SKM-1 treated with dmso at 0.1 percent for 144 hours (cell line): ENCODE data around the gene ATP2A2.

Source experiments
- DNase-seq: peaks from one replicate; lab custom pipeline; 2025; ENCODE audit not compliant: unreplicated experiment; lab: John Stamatoyannopoulos, UW

The ATP2A2 gene

GRCh38 chr12:110289044-110289710 lies 8.1 kb downstream of the ATP2A2 start:
- DNase-seq: no peak

GRCh38 chr12:110289711-110290078 lies 8.6 kb downstream of the ATP2A2 start:
- DNase-seq: no peak

- DNase-seq: no peak
Observed at GRCh38 chr12:110301065-110301806, 20.2 kb downstream of the ATP2A2 start.

DNA sequence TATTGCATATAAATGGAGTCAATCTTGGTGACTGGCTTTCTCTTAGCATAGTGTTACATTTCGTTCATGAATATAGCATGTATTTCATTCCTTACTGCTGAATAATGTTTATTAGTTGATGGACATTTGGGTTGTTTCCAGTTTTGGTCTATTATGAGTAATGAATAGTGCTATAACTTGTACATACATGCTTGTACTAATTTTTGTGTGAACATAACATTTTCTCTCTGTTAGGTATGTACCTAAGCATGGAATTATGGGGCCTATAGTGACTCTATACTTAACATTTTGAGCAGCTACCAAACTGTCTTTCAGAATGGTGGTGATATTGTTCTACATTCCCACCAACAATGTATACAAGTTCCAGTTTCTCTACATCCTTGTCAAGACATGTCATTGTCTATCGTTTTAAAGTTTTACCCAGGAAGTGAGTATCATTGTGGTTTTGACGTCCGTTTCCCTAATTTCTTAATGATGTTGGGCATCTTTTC lies 23.1 kb downstream of the ATP2A2 start:
- DNase-seq: no peak

GRCh38 chr12:110307372-110307771 lies 26.3 kb downstream of the ATP2A2 start:
- no peak for DNase-seq

- DNase-seq: no peak
Observed at GRCh38 chr12:110310763-110311162, 29.7 kb downstream of the ATP2A2 start.

- DNase-seq: no peak
Observed at GRCh38 chr12:110311903-110312302, 30.9 kb downstream of the ATP2A2 start.

DNA sequence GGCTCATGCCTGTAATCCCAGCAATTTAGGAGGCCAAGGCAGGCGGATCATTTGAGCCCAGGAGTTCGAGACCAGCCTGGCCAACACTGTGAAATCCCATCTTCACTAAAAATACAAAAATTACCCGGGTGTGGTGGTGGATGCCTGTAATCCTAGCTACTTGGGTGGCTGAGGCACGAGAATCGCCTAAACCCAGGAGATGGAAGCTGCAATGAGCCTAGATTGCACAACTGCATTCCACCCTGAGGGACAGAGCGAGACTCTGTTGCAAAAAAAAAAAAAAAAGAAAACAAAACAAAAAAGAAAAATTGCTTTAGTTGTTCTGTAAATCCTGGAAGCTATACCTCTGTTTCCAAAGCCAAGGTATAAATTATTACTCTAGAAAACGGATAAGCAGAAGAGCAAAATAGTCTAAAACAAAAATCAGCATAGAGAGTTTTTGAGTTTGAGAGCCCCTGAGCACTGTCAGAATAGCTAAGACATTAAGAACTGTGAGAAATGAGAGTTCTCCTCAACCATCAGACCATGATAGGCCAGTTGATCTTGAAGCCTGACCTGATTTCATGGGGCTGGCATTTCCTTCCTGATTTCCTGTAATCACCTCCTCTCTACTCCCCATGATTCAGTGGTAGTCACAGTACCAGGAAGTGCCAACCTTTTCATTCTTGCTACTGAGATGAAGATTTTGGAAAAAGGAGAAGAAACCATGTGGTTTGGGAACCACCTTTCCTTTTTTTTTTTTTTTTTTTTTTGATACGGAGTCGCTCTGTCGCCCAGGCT lies 31.7 kb downstream of the ATP2A2 start:
- DNase-seq: no peak

DNA sequence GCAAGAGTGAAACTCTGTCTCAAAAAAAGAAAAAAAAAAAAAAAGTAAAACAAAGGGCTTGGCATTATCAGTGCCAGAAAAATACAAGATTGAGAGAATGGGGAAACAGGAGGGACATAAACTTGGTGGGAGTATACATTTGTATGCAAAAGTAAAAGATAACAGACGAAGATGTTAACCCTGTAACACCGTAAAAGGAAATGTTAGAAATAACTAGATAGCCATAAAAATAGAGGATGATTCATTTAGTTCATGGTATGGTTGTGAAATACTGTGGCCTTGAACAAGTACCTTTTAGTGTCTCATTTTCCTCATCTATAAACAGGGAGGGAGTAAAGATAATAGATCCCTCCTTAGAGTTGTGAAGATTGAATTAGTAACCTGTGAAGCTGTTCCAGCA lies 33.3 kb downstream of the ATP2A2 start:
- DNase-seq: no peak

DNA sequence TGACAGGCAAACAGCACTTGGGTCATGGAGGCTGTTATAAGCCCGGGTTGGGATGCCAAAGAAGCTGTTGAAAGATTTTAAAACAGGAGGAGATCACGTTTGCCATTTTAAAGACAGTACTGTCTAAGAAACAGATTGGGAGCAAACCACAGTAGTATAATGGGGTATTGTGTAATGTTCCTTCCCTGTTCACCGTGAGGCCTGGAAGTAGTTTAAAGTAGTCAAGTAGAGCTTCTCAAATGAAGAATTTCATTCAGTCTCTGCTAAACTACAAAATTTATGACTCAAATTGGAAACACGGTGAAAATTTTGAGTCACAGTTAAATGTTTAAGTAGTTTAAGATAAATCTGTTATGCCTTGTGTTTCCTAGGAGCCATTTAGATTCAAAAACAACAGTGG lies 35.8 kb downstream of the ATP2A2 start:
- DNase-seq: peak; percentile 8

DNA sequence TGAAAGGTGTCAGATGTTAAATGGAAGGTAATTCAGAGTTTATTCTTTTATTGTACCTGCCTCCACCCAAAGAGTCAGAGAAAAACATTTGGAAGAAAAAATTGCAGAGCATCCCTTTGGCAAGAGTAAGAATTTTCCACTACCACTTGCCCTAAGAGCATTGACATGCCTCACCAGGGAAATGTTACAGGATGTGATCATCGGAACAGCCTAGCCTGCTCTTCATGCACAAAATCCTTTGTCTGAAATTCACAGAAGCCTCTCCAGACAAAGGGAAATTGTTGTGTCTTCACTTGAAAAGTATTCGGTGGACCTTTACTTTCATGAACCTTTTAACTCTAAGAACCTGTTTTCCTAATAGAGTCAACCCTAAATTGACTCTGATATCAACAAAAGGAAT lies 36.9 kb downstream of the ATP2A2 start:
- no peak for DNase-seq

- DNase-seq: no peak
Observed at GRCh38 chr12:110320550-110320949, 39.5 kb downstream of the ATP2A2 start.

- no peak for DNase-seq
Observed at GRCh38 chr12:110329710-110330109, 48.7 kb downstream of the ATP2A2 start.

GRCh38 chr12:110330124-110330523 lies 49.1 kb downstream of the ATP2A2 start:
- DNase-seq: no peak

GRCh38 chr12:110330544-110330943 lies 49.5 kb downstream of the ATP2A2 start:
- DNase-seq: peak; percentile 54

- no peak for DNase-seq
Observed at GRCh38 chr12:110333201-110333600, 52.2 kb downstream of the ATP2A2 start.

- DNase-seq: no peak
Observed at GRCh38 chr12:110335481-110336045, 54.5 kb downstream of the ATP2A2 start.

- DNase-seq: no peak
Observed at GRCh38 chr12:110337912-110338710, 57.1 kb downstream of the ATP2A2 start.

- no peak for DNase-seq
Observed at GRCh38 chr12:110338754-110339153, 57.7 kb downstream of the ATP2A2 start.

- no peak for DNase-seq
Observed at GRCh38 chr12:110339184-110339952, 58.3 kb downstream of the ATP2A2 start.
